Frontal cortex (tissue), 4 donors: ENCODE data around the gene TPST1. TPM values are rescaled to one million over a fixed set of nuclear protein-coding genes. Genes with fewer than 3 reads are reported as not detected.
"Not testable (repeated sequence)": the region's sequence is repeated elsewhere in the genome, so short reads cannot be mapped to it uniquely, and the experiment has no call there.

ENCODE experiments used
- DNase-seq, 2 donors: peaks; one replicate each; pipeline ENCODE4 v3.0.0; 2012; ENCODE audit warnings: low spot score in 2 of 2
- FAIRE-seq: peaks from 2 replicates; lab custom pipeline; 2012; peaks lifted over from hg19 to GRCh38; lab: Jason Lieb, UNC
- total RNA-seq: library from RNA; depleted of rRNA; stranded (reverse); fragments of >200 nt; gene quantifications from one replicate; pipeline ENCODE4 v1.2.3, GENCODE V29; 2014
- donor health status: control.
- donor health status: control.
- donor health status: control.

Gene TPST1
- total RNA-seq, 1 donor from 2014 or later = 104 TPM

- FAIRE-seq (no peak), DNase-seq (no peak)
These were observed 18.1 kb upstream of the TPST1 start for GRCh38 chr7:66186991-66187390.

- FAIRE-seq (no peak), DNase-seq (no peak)
These were observed 17.2 kb upstream of the TPST1 start for GRCh38 chr7:66187905-66188304.

- DNase-seq (no peak), FAIRE-seq (no peak)
These were observed 16.5 kb upstream of the TPST1 start for GRCh38 chr7:66188645-66189044.

GRCh38 chr7:66189695-66190503 is 15.2 kb upstream of the TPST1 start:
- no peak for FAIRE-seq
- no peak for DNase-seq

- DNase-seq = no peak
- no peak for FAIRE-seq
These were observed 14.7 kb upstream of the TPST1 start for GRCh38 chr7:66190504-66190857.

GRCh38 chr7:66193146-66193725 is 11.9 kb upstream of the TPST1 start:
- no peak for FAIRE-seq
- DNase-seq = no peak

- DNase-seq = no peak
These were observed 6.7 kb upstream of the TPST1 start for GRCh38 chr7:66198469-66198868.

GRCh38 chr7:66198956-66199355 is 6.2 kb upstream of the TPST1 start:
- DNase-seq = no peak
- no peak for FAIRE-seq

More at GRCh38 chr7:66198469-66198868, 6.7 kb upstream of the TPST1 start:
- no peak for FAIRE-seq

- FAIRE-seq = no peak
- no peak for DNase-seq
These were observed 2.7 kb upstream of the TPST1 start for GRCh38 chr7:66202441-66202840.

- FAIRE-seq = no peak
These were observed 582 bp downstream of the TPST1 start for GRCh38 chr7:66205741-66206090.

GRCh38 chr7:66206119-66206933 is 1.2 kb downstream of the TPST1 start:
- no peak for DNase-seq
- FAIRE-seq = no peak

More at GRCh38 chr7:66205741-66206090, 582 bp downstream of the TPST1 start:
- no peak for DNase-seq

- FAIRE-seq (no peak), DNase-seq (no peak)
These were observed 1.8 kb downstream of the TPST1 start for GRCh38 chr7:66206934-66207240.

- FAIRE-seq (no peak), DNase-seq (no peak)
These were observed 2.4 kb downstream of the TPST1 start for GRCh38 chr7:66207540-66207939.

- FAIRE-seq = no peak
These were observed 6.3 kb downstream of the TPST1 start for GRCh38 chr7:66211429-66211828.

GRCh38 chr7:66213637-66214036 is 8.5 kb downstream of the TPST1 start:
- no peak for FAIRE-seq

More at GRCh38 chr7:66211429-66211828, 6.3 kb downstream of the TPST1 start:
- no peak for DNase-seq

GRCh38 chr7:66216687-66217086 is 11.6 kb downstream of the TPST1 start:
- DNase-seq (no peak), FAIRE-seq (no peak)

More at GRCh38 chr7:66213637-66214036, 8.5 kb downstream of the TPST1 start:
- DNase-seq = no peak

GRCh38 chr7:66219805-66220204 is 14.7 kb downstream of the TPST1 start:
- FAIRE-seq (no peak), DNase-seq (no peak)

- FAIRE-seq = no peak
- no peak for DNase-seq
These were observed 16.3 kb downstream of the TPST1 start for GRCh38 chr7:66221442-66221841.

GRCh38 chr7:66227808-66228207 is 22.7 kb downstream of the TPST1 start:
- no peak for FAIRE-seq
- no peak for DNase-seq

- FAIRE-seq, DNase-seq: not testable (repeated sequence)
These were observed 26.4 kb downstream of the TPST1 start for GRCh38 chr7:66231326-66232216.
